Measurements from ENCODE around the gene NCAPD2.

DNA sequence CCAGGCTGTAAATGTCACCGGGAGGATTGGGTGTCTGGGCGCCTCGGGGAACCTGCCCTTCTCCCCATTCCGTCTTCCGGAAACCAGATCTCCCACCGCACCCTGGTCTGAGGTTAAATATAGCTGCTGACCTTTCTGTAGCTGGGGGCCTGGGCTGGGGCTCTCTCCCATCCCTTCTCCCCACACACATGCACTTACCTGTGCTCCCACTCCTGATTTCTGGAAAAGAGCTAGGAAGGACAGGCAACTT lies 41.7 kb downstream of the NCAPD2 start:
- TF ChIP-seq, protein P1, sequence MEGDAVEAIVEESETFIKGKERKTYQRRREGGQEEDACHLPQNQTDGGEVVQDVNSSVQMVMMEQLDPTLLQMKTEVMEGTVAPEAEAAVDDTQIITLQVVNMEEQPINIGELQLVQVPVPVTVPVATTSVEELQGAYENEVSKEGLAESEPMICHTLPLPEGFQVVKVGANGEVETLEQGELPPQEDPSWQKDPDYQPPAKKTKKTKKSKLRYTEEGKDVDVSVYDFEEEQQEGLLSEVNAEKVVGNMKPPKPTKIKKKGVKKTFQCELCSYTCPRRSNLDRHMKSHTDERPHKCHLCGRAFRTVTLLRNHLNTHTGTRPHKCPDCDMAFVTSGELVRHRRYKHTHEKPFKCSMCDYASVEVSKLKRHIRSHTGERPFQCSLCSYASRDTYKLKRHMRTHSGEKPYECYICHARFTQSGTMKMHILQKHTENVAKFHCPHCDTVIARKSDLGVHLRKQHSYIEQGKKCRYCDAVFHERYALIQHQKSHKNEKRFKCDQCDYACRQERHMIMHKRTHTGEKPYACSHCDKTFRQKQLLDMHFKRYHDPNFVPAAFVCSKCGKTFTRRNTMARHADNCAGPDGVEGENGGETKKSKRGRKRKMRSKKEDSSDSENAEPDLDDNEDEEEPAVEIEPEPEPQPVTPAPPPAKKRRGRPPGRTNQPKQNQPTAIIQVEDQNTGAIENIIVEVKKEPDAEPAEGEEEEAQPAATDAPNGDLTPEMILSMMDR (IDR thresholded peaks at IDR 0.05 in 8 of 11, conservative IDR thresholded peaks at IDR 0.05 in 3 of 11), result no peak
- TF ChIP-seq POLR2A (IDR thresholded peaks at IDR 0.05), result no peak

All from spleen (tissue), 7 donors.